ENCODE results near the gene BTBD6.

- TF ChIP-seq CTCF (IDR thresholded peaks at IDR 0.05; ENCODE audit: poor library complexity) = no peak
- no peak for TF ChIP-seq EZH2 (IDR thresholded peaks at IDR 0.05; ENCODE audit: borderline replicate concordance)
Measured at GRCh38 chr14:105211758-105212089, 36.6 kb upstream of the BTBD6 start.
